ENCODE data around the gene BEST2.
"Not testable (repeated sequence)": the region's sequence is repeated elsewhere in the genome, so short reads cannot be mapped to it uniquely, and the experiment has no call there.

BEST2 gene

GRCh38 chr19:12751635-12752034, at the start of gene BEST2:
Gene BEST2 (plus strand): TSS chr19:12751791. CDS start chr19:12752593, 802 bp downstream.
- DNase-seq = no peak

GRCh38 chr19:12703046-12703445, 48.5 kb upstream of the BEST2 start:
- DNase-seq = no peak

GRCh38 chr19:12705169-12705568, 46.4 kb upstream of the BEST2 start:
- no peak for DNase-seq

GRCh38 chr19:12705654-12706331, 45.8 kb upstream of the BEST2 start:
- no peak for DNase-seq

GRCh38 chr19:12706332-12706718, 45.3 kb upstream of the BEST2 start:
- DNase-seq = no peak

GRCh38 chr19:12708641-12709040, 43.0 kb upstream of the BEST2 start:
- no peak for DNase-seq

GRCh38 chr19:12711187-12711586, 40.4 kb upstream of the BEST2 start:
- DNase-seq = no peak

GRCh38 chr19:12712077-12712476, 39.5 kb upstream of the BEST2 start:
- DNase-seq = not testable (repeated sequence)

- DNase-seq = not testable (repeated sequence)
These were observed 38.3 kb upstream of the BEST2 start for GRCh38 chr19:12713304-12713703.

- DNase-seq = no peak
These were observed 36.5 kb upstream of the BEST2 start for GRCh38 chr19:12715102-12715501.

GRCh38 chr19:12715929-12716328, 35.7 kb upstream of the BEST2 start:
- DNase-seq = no peak

- no peak for DNase-seq
These were observed 31.3 kb upstream of the BEST2 start for GRCh38 chr19:12720296-12720695.

- no peak for DNase-seq
These were observed 30.5 kb upstream of the BEST2 start for GRCh38 chr19:12720851-12721655.

- peak; percentile 51 for DNase-seq
These were observed 29.7 kb upstream of the BEST2 start for GRCh38 chr19:12721656-12722565.

- DNase-seq = peak; percentile 83
These were observed 28.8 kb upstream of the BEST2 start for GRCh38 chr19:12722566-12723380.

- no peak for DNase-seq
These were observed 28.3 kb upstream of the BEST2 start for GRCh38 chr19:12723381-12723640.

- peak; percentile 71 for DNase-seq
These were observed 27.8 kb upstream of the BEST2 start, which contains the start of gene TNPO2 for GRCh38 chr19:12723641-12724426. Gene TNPO2 (minus strand): TSS chr19:12723932. CDS start chr19:12720977, 2,955 bp downstream.

GRCh38 chr19:12725612-12726011, 26.0 kb upstream of the BEST2 start:
- not testable (repeated sequence) for DNase-seq

- no peak for DNase-seq
These were observed 24.6 kb upstream of the BEST2 start for GRCh38 chr19:12726988-12727316.

- no peak for DNase-seq
These were observed 23.7 kb upstream of the BEST2 start for GRCh38 chr19:12727745-12728433.

- DNase-seq = no peak
These were observed 21.5 kb upstream of the BEST2 start for GRCh38 chr19:12730064-12730463.

Measured in stimulated activated CD4-positive, alpha-beta T cell treated with anti-CD3 and anti-CD28 coated beads, Interleukin-12 subunit alpha, Interleukin-12 subunit beta, amount 100 ng/mL, for 4 hours (primary cell).